Stimulated activated CD8-positive, alpha-beta memory T cell treated with anti-CD3 and anti-CD28 coated beads, Interleukin-4, amount 100 ng/mL, for 1 hour (primary cell): ENCODE measurements around the gene CHST9.
"Not testable (repeated sequence)": the region's sequence is repeated elsewhere in the genome, so short reads cannot be mapped to it uniquely, and the experiment has no call there.

Source experiments
- DNase-seq, 2 donors: peaks; one replicate each; pipeline ENCODE4 v3.0.0-alpha.2; 2020; ENCODE audit warnings: low read depth in 2 of 2, low spot score in 1 of 2

CHST9 gene

DNA sequence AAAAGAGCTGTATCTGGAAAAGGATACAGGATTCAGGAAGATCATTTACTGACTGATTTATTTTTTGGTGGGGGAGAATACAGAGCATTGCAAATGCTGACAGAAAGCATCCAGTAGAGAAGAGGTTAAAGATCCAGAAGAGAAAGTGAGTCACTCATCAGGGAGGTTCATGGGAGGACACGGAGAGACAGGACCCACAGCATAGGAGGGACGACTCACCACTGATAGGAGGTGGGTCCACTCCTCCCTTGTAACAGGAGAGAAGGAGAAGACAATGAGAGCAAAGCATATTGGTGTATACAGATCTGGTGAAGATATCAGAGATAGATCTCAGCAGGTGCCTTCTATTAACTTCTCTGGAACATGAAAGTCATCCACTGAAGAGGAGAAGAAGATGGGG lies 177.2 kb downstream of the CHST9 start:
- DNase-seq: no peak

DNA sequence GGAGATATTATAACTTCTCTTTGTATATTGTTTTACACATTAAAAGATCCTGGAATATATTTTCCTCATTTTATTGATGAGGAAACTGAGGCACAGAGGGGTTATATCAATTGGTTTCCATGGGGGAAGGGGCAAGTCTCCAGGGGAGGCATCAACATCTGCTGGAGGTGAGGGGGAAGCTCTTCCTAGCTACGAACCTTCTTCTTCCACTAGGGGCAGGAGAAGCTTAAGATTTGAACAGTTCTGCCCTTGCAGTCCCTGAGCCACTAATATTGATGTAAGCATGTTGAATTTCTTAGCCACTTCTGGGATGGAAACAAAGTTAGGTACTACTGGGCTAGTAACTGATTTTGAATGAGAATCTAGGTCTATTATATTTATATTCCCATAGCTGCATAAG lies 179.5 kb downstream of the CHST9 start:
- DNase-seq: no peak

DNA sequence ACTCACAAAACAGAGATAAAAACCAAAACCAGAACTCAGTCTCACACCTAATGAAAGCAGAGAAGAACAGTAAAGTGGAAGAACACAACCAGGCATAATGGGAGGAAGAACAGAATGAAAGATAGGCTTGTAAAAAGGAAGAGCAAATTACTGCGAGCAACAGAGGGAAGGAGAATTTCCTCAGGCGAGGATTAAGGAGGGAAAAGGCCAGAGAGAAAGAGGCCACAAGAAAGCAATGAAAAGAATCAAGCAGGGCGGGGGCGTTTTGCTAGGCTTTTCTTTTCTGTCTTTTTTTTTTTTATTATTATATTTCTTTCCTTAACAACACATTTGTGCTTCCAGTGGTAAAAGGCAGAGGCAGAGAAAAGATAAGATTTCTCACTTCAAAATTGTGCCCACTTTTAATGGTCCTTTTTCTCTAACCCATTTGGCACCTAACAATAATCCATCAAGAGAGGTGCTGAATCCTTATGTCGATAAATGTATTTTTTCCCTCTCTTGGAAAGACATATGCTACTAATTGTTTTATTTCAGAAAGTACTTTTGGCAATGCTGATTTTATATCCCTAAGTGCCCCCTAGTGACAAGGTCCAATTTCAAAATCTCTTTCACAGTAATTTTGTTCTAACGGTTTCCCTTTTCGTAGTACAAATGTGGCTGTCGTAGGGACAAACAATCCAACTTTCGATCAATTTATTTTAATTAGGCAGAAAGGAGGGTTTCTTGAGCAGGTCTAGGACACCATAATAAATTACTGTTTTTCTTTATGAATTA lies 180.9 kb downstream of the CHST9 start:
- no peak for DNase-seq

DNA sequence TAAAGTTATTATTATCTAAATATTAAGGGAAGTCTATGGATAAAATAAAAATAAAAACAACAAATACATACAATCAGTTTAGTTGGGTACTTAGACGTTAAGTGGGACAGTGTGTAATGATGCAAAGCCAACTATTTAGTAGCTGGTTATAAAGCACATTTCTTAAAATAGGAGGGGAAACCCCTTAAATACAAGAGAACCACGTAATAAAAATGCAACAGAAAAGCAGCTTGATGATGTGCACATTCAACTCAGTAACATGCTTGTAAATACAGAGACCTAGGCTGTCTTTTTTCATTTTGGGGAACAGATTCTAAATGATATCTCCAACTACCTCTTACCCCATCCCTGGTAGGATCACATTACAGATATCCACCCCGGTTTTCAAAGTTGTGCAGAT lies 185.3 kb downstream of the CHST9 start:
- no peak for DNase-seq

DNA sequence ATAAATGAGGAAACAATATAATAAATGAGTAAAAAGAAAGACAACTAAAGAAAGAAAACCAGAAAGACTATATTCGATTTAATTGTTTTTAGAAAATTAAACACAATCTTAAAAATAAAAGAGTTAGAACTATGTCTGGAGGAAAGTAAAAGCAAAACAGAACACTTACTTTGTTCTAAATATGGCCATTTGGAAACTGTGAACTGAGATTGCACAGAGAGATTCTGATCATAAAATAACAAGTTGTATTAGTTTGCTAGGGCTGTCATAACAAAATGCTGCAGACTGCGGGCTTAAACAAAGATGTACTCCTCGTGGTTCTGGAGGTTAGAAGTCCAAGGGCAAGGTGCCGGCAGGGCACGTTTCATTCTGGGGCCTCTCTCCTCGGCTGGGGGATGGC lies 191.5 kb downstream of the CHST9 start:
- no peak for DNase-seq

GRCh38 chr18:26992926-26993325 lies 192.2 kb downstream of the CHST9 start:
- DNase-seq: no peak

DNA sequence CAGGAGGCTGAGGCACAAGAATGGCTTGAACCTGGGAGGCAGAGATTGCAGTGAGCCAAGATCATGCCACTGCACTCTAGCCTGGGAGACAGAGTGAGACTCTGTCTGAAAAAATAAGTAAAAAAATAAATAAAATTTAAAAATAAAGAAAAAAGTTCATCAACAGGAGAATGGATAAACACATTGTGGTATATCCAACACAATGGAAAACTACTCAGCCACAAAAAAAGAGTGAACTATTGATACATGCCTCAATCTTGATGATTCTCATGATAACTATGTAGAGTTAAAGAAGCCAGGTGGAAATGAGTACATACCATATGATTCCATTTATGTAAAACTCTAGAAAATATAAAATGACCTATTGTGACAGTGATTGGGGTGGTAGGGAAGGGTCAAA lies 195.3 kb downstream of the CHST9 start:
- no peak for DNase-seq

GRCh38 chr18:26981360-26982082 lies 203.6 kb downstream of the CHST9 start:
- no peak for DNase-seq

DNA sequence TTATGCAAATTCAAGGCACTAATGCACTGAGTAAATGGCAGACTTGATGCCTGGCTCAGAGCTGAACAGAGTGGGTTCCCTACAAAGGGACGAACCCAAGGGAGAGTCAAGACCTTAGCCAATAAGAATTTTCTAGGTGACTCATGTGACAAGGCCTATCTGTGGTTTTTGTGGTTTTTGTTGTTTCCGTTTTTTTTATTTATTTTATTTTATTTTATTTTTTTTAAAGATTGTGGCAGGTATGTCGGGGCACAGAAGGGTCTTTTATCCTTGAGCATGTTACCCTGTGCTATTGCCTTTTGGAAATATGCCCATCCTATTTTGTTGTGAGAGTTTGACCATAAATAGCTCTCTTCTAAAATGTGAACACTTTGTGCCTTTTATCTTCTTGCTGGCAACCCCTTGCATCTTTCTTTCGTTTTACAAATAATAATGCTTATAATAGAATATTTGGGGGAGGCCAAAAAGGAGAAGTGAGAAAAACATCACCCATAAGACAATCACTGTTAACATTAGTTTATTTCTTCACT lies 206.2 kb downstream of the CHST9 start:
- no peak for DNase-seq

- no peak for DNase-seq
Measured at GRCh38 chr18:26977781-26978180, 207.3 kb downstream of the CHST9 start.

DNA sequence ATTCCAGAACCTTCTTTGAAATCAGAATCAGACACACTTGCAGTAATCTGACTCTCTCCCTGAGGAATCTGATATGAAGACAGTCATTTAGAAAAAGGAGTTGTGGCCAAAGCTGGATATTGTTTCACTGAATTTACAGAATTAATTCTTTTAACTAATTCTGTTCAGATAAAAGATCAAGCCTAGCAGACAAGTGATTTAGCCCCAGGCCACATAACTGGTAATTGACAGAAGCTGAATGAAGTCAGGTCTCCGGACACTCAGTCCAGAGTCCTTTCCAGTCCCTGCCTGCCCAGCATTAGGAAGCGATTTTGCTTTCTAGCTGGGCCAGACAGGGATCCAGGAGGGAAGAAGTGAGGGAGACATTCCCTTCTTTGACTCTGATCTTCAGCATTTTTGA lies 208.9 kb downstream of the CHST9 start:
- no peak for DNase-seq

- DNase-seq: not testable (repeated sequence)
Measured at GRCh38 chr18:26972549-26972948, 212.6 kb downstream of the CHST9 start.

GRCh38 chr18:26971409-26971808 lies 213.7 kb downstream of the CHST9 start:
- DNase-seq: no peak

DNA sequence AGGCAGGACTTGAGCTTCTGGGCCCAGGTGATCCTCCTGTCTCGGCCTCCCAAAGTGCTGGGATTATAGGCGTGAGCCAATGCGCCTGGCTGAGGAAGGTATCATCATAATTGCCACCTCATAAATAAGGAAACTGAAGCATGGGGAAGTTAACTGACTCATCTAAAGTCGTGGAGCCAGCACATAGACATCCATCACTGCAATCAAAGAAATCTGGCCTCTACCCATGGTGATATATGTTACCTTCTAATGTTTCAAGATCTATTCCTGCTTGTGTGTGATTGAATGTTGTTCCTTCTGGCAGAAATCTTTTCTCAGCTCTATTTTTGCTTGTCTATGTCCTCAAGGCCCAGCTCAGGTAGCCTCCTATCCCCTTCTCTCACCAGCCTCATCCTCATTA lies 214.5 kb downstream of the CHST9 start:
- no peak for DNase-seq

DNA sequence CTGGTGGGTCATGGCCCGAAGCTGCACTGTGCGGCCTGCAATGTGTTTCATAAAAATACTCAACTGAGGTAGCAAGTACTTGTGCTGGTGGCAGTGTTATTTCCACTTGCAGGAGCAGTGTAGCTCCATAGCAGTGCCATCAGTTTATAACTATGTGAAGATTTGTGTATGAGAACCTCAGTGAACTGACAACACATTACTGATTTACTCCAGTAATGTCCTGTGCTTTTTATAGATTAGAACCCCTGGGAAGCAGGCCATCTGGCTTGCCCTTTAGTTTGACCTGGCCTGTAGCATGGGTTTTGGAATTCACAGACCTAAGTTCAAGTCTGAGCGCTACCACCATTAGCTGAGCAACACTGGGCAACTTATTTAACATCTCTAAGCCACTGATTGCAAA lies 219.9 kb downstream of the CHST9 start:
- DNase-seq: no peak

DNA sequence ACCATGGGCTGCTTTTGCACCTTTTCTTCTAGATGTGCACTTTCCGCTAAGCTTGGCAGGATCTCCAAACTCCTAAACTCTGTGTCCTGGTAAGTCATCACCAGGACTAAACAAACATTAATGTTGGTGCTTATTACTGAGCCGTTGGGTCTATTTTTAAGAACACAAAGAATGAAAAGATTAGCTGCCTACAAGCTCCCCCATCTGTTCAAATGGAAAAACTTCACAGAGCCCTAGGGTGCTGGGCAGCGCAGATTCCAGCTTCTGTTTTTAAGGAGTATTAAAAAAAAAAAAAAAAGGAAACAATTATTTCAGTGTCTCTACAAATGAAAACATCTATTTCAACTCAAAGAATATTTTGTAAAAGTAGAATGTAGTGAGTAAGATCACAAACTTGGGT lies 221.8 kb downstream of the CHST9 start:
- no peak for DNase-seq

DNA sequence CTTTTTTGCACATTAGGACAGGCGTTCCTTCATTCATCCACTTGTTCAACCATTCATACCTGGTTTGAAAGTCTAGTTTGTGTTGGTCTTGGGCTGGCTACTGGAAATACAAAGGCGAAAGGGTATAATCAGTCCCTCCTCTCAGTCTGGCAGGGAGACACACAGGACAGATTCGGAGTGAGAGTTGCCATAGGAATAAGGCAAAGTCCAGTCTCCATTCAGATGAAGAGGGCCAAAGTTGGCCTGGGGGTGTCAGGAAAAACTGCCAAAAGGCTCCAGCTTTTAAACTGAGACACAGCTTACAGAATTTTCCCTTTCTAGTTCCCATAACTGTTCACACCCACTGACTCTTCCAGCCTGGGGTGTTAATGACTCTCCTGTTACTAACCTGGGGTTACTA lies 223.3 kb downstream of the CHST9 start:
- no peak for DNase-seq

DNA sequence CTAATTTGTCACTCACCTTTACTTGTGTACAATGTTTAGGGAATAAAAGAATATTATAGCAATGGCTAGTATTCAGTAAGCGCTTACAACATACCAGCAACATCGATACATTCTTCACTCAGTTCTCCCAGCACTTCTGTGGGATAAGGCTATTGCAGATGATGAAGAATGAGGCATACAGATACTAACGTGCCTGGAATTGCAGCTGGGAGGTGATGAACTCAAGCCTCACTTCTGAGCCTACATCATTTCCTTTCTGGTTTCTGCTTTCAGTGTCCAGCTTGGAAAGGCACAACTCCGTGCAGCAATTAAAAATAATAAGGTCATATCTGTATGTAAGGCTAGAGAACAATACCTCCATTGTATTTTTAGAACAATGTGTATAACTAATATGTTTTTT lies 224.2 kb downstream of the CHST9 start:
- no peak for DNase-seq

DNA sequence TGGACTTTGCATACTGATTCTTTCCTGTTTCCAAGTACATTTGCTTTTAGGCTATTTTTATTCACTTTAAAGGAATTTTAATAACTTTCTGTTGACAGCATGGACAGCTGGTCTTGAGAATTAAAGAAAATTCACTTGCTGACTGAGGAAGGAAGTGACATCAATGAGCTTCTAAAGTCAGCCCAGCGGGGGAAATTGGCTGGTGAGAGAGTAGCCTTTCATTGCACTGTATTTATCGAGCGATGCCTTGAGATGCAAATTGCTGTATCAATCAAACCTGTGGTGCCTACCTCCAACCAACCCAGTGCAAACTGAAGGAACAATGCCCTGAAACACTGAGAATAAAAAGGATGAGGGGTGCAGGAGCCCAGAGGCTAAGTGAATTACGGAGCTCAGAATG lies 228.2 kb downstream of the CHST9 start:
- no peak for DNase-seq

DNA sequence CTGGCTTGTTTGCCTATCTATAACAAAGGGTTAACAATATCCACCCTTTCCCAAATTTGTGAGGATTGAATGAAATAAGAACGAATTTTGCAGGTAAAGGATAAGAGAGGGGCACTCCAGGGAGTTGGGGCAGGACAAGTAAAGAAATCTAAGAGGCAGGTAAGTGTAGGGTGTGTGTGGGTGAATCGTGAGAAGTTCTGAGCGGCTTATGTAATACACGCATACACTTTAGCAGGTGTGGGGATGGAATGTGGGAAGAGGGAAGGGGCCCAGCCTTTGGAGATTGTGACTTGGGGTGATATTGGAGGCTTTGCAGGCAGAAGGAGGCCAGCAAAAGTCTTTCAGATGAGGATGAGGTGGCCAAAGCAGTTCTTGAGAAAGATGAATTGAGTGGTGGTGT lies 236.4 kb downstream of the CHST9 start:
- no peak for DNase-seq

DNA sequence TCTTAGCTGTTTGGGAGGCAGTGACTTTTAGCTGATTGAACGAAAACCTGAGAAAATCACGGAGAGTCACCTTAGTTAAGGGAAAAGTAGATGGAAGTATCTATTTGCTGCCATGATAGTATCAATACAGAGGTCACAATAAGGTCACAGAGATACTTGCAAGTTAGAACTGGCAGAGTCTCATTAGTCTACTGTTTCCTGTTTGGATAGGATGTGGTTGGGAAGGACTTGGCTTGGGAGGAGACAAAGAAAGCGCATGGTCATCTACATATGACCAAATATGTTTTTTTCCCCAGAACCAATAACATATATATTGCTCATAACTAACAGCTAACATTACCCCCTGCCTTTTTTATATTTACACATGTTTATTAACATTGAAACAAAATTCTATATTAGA lies 241.2 kb downstream of the CHST9 start:
- no peak for DNase-seq

GRCh38 chr18:26941584-26941983 lies 243.5 kb downstream of the CHST9 start:
- DNase-seq: no peak
